Thoracic aorta (tissue), 2 donors: ENCODE measurements around the gene IL1RAP. TPM values are rescaled to one million over a fixed set of nuclear protein-coding genes. Genes with fewer than 3 reads are reported as not detected.

ENCODE experiments used
- ATAC-seq: fragments of 150-250 bp; one replicate; pipeline ENCODE4 v1.8.0; 2017; ENCODE audit warnings: low read depth; ENCODE audit not compliant: insufficient number of reproducible peaks, low FRiP score
- DNase-seq: peaks from one replicate; pipeline ENCODE4 v3.0.0-alpha.2; 2020; ENCODE audit warnings: low spot score
- H3K27ac ChIP-seq, 2 donors: fragments of 200-600 bp; sonication (generic); 1 replicate in 1 of 2; 2 replicates in 1 of 2; pipeline ENCODE4 v1.5.1; 2016; ENCODE audit warnings: mild to moderate bottlenecking in 2 of 2, moderate library complexity in 2 of 2
- H3K27me3 ChIP-seq: fragments of 200-600 bp; sonication (generic); replicated peaks from 2 replicates; pipeline ENCODE4 v1.6.0; 2016; ENCODE audit warnings: mild to moderate bottlenecking; ENCODE audit not compliant: insufficient read depth
- H3K36me3 ChIP-seq: fragments of 200-600 bp; sonication (generic); one replicate; pipeline ENCODE4 v1.5.1; 2016
- H3K4me1 ChIP-seq, 2 donors: fragments of 200-600 bp; sonication (generic); 1 replicate in 1 of 2; 2 replicates in 1 of 2; pipeline versions ENCODE4 v1.5.1 to v1.6.0; 2016; ENCODE audit warnings: low read depth in 2 of 2, mild to moderate bottlenecking in 1 of 2; ENCODE audit not compliant: control insufficient read depth in 1 of 2
- H3K4me3 ChIP-seq: fragments of 200-600 bp; sonication (generic); 2 replicates; pipeline ENCODE4 v1.5.1; 2016; ENCODE audit warnings: mild to moderate bottlenecking
- H3K9me3 ChIP-seq: fragments of 200-600 bp; sonication (generic); 2 replicates; pipeline ENCODE4 v1.5.1; 2016
- total RNA-seq, 2 donors: library from RNA; depleted of rRNA; stranded (reverse); fragments of >200 nt; gene quantifications; one replicate each; pipeline versions ENCODE4 v1.1.0 to v1.2.3, GENCODE V29; 2016
- TF ChIP-seq, protein P1 (sequence below): fragments of 200-600 bp; sonication (generic); IDR thresholded peaks from one replicate; pipeline ENCODE4 v1.5.1; 2019; ENCODE audit warnings: antibody characterized with exemption

IL1RAP gene
- total RNA-seq, 2 donors from 2014 or later = 19.8 to 32.9 TPM

DNA sequence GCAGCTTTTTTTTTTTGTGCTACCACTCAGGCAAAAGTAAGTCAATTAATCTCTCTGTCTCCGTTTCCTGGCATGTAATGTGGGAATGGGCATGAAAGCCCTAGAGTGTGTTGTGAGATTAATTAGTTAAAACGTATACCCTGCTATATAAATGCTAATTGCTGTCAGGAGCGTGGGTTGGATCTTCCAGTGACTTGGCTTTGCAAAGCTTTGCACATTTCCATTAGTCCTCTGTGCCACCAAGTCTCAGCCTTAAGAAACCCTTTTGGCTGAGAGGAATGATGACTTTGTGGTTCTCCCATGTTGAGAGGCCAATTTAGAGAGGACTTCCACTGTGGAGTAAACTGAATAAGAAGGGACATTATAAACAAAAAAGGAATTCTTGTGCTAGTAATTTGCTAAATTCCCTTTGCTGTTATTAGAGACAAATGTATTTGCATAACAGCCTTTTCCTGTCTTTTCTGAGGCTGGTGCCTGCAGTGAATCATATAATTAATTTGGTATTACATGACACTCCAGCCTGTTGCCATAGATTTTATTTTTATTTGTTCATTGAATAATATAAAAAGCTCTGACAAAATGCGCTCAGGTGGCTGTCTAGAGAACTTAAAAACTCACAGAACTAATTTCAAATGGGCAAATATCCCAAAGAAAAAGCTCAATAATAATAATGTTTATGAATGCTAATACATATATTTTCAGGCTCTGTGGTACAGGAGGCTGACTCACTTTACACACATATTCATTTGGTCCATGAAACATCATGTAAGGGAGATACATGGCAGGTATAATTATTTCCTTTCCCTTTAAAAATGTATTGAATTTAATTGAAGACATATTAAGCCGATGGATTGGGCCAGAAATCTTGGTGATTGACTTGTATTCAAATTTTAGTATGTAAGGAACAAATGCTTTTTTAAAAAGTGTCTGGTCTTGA, 82.7 kb downstream of the IL1RAP start:
- no peak for ATAC-seq
- Histone ChIP-seq H3K27me3 (no peaks in the 10 kb centered on the region), H3K27ac (no peak overlapping the region), H3K36me3 (no peaks in the 10 kb centered on the region), H3K4me1 (no peaks in the 10 kb centered on the region), H3K9me3 (no peaks in the 10 kb centered on the region), H3K4me3 (no peak overlapping the region)
- no peak for DNase-seq
- TF ChIP-seq, protein P1, sequence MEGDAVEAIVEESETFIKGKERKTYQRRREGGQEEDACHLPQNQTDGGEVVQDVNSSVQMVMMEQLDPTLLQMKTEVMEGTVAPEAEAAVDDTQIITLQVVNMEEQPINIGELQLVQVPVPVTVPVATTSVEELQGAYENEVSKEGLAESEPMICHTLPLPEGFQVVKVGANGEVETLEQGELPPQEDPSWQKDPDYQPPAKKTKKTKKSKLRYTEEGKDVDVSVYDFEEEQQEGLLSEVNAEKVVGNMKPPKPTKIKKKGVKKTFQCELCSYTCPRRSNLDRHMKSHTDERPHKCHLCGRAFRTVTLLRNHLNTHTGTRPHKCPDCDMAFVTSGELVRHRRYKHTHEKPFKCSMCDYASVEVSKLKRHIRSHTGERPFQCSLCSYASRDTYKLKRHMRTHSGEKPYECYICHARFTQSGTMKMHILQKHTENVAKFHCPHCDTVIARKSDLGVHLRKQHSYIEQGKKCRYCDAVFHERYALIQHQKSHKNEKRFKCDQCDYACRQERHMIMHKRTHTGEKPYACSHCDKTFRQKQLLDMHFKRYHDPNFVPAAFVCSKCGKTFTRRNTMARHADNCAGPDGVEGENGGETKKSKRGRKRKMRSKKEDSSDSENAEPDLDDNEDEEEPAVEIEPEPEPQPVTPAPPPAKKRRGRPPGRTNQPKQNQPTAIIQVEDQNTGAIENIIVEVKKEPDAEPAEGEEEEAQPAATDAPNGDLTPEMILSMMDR = no peak

DNA sequence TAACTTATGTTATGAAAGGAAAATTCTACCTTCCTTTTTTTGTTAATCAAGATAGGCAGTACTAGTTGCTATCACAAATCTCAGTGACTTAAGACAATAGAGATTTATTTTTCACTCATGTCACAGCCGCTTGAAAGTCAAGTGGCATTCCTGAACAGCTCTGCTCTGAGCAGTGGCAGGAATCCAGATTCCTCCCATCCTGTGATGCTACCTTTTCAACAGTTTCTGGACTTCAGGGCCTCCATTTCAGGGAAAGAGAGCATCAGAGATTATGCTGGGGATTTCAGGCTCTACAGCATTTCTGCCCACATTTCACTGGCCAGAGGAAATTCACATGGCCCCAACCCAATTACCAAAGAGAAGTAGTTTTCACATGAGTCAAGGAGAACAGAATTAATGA, 83.4 kb downstream of the IL1RAP start:
- no peak overlapping the region for H3K27ac ChIP-seq
- H3K4me3 ChIP-seq = no peak overlapping the region
- TF ChIP-seq, protein P1 = no peak
- no peaks in the 10 kb centered on the region for H3K9me3 ChIP-seq
- no peaks in the 10 kb centered on the region for H3K36me3 ChIP-seq
- no peaks in the 10 kb centered on the region for H3K27me3 ChIP-seq
- no peak for DNase-seq
- no peaks in the 10 kb centered on the region for H3K4me1 ChIP-seq
- ATAC-seq = no peak

DNA sequence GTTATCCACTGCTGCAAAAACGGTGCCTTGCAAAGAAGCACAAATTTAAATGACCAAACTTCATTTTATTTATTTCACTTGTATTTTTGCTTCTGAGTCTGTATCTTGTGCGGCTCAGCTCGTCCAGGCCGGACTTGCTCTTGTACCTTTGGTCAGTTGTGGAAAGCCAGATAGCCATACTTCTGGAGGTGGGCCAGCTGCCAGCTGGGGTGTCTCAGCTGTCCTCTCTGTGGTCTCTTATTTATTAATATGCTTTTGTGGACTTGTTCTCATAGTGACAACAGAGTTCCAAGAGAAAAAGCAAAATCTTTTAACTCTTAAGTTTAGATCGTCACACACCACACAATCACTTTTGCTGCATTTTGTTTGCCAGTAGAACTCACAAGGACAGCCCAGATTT, 87.7 kb downstream of the IL1RAP start:
- ATAC-seq = no peak
- no peak for DNase-seq
- no peak overlapping the region for H3K4me3 ChIP-seq
- H3K9me3 ChIP-seq = no peaks in the 10 kb centered on the region
- peaks cover 10% of the 10 kb centered on the region for H3K36me3 ChIP-seq
- TF ChIP-seq, protein P1 = no peak
- H3K4me1 ChIP-seq = no peaks in the 10 kb centered on the region
- H3K27me3 ChIP-seq = no peaks in the 10 kb centered on the region
- H3K27ac ChIP-seq = no peak overlapping the region

DNA sequence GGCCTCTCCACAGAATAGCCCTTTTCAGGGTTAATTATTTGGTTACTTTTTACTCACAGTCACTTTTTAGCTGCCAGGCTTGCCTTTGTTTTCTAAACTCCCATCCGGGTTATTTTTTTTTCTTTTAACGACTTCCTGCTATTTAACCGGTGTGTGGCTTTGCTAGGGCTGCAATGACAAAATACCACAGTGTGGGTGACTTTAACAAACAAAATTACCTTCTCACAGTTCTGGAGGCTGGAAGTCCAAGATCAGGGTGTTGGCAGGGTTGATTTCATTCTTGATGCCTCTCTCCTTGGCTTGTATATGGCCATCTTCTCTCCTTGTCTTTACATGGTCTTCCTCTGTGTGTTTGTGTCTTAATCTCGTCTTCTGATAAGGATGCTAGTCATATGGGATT, 91.5 kb downstream of the IL1RAP start:
- Histone ChIP-seq H3K9me3 (no peaks in the 10 kb centered on the region), H3K27me3 (no peaks in the 10 kb centered on the region), H3K36me3 (peaks cover 10% of the 10 kb centered on the region), H3K4me3 (no peak overlapping the region), H3K4me1 (no peaks in the 10 kb centered on the region), H3K27ac (no peak overlapping the region)
- TF ChIP-seq, protein P1 = no peak
- ATAC-seq (no peak), DNase-seq (no peak)

DNA sequence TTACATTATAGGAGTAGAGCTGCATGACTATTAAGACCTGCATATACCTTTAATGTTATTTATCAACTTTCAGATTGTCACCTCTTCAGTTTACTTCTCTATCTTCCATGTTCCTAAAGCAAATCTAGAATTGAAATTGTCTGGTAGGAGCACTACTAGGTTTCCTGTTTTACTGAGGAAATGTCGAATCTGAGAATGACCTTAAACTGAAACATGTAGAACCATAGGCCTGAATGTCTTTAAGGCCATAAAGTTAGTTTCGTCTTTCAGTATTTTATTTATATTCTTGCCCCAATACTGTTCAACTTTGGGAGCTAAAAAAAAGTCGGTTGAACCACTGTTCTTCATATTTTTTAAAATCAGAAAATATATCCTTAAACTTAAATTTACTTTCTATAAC, 92.7 kb downstream of the IL1RAP start:
- DNase-seq (no peak), ATAC-seq (no peak)
- H3K27me3 ChIP-seq = no peaks in the 10 kb centered on the region
- TF ChIP-seq, protein P1 = no peak
- peaks cover 10% of the 10 kb centered on the region for H3K36me3 ChIP-seq
- H3K4me3 ChIP-seq = no peak overlapping the region
- H3K4me1 ChIP-seq = no peaks in the 10 kb centered on the region
- no peaks in the 10 kb centered on the region for H3K9me3 ChIP-seq
- H3K27ac ChIP-seq = no peak overlapping the region
